HEK293T (cell line): ENCODE measurements around the gene TCOF1.

ENCODE experiments used
- CTCF ChIA-PET: fragments of 350-600 bp; formaldehyde crosslinking; extraction: SDS; loops from one replicate; lab custom pipeline; 2021; ENCODE audit warnings: antibody characterized with exemption, inconsistent platforms; lab: Yijun Ruan, JAX
- POLR2A ChIA-PET: fragments of 350-600 bp; formaldehyde crosslinking; extraction: SDS; loops from one replicate; lab custom pipeline; 2020; ENCODE audit warnings: antibody characterized with exemption, inconsistent platforms; lab: Yijun Ruan, JAX
- DNase-seq: peaks from one replicate; pipeline ENCODE4 v3.0.0; 2012; ENCODE audit warnings: mixed read lengths; ENCODE audit errors: extremely low spot score
- ARNT ChIP-seq: fragments of 450-650 bp; IDR thresholded peaks from 2 replicates; pipeline ENCODE4 v1.6.1; 2017; ENCODE audit warnings: mild to moderate bottlenecking
- BHLHE40 ChIP-seq: fragments of 450-650 bp; IDR thresholded peaks from 2 replicates; pipeline ENCODE4 v1.6.1; 2016; ENCODE audit warnings: mild to moderate bottlenecking, moderate library complexity, borderline replicate concordance
- CTBP1 ChIP-seq: fragments of 450-650 bp; IDR thresholded peaks from 2 replicates; pipeline ENCODE4 v1.6.1; 2016; ENCODE audit warnings: borderline replicate concordance
- ELF4 ChIP-seq: fragments of 450-650 bp; IDR thresholded peaks from 2 replicates; pipeline ENCODE4 v1.6.1; 2017; ENCODE audit warnings: antibody characterized with exemption
- FOXA1 ChIP-seq: fragments of 450-650 bp; IDR thresholded peaks from 2 replicates; pipeline ENCODE4 v1.6.1; 2016; ENCODE audit warnings: mild to moderate bottlenecking
- FOXK2 ChIP-seq: fragments of 450-650 bp; IDR thresholded peaks from 2 replicates; pipeline ENCODE4 v1.6.1; 2016; ENCODE audit warnings: mild to moderate bottlenecking
- FOXM1 ChIP-seq: fragments of 450-650 bp; IDR thresholded peaks from 2 replicates; pipeline ENCODE4 v1.6.1; 2017; ENCODE audit warnings: mild to moderate bottlenecking, borderline replicate concordance
- HDGF ChIP-seq: fragments of 450-650 bp; IDR thresholded peaks from 2 replicates; pipeline ENCODE4 v1.6.1; 2017; ENCODE audit warnings: antibody characterized with exemption, borderline replicate concordance
- L3MBTL2 ChIP-seq: fragments of 450-650 bp; conservative IDR thresholded peaks from 2 replicates; pipeline ENCODE4 v1.6.1; 2016; ENCODE audit warnings: mild to moderate bottlenecking
- LEF1 ChIP-seq: fragments of 450-650 bp; IDR thresholded peaks from 2 replicates; pipeline ENCODE4 v1.6.1; 2017; ENCODE audit warnings: mild to moderate bottlenecking, borderline replicate concordance
- NFRKB ChIP-seq: fragments of 450-650 bp; IDR thresholded peaks from 2 replicates; pipeline ENCODE4 v1.6.1; 2016; ENCODE audit warnings: mild to moderate bottlenecking, moderate library complexity
- PKNOX1 ChIP-seq: fragments of 450-650 bp; IDR thresholded peaks from 2 replicates; pipeline ENCODE4 v1.6.1; 2016
- SP1 ChIP-seq: fragments of 450-650 bp; IDR thresholded peaks from 2 replicates; pipeline ENCODE4 v1.6.1; 2017
- SUZ12 ChIP-seq: fragments of 450-650 bp; IDR thresholded peaks from 2 replicates; pipeline ENCODE4 v1.6.1; 2016; ENCODE audit warnings: mild to moderate bottlenecking
- TARDBP ChIP-seq: fragments of 450-650 bp; IDR thresholded peaks from 2 replicates; pipeline ENCODE4 v1.6.1; 2016
- ZNF384 ChIP-seq: fragments of 450-650 bp; IDR thresholded peaks from 2 replicates; pipeline ENCODE4 v1.6.1; 2016

Gene TCOF1

GRCh38 chr5:150316320-150316719 is 41.2 kb upstream of the TCOF1 start:
- TF ChIP-seq L3MBTL2 (no peak), FOXM1 (no peak), ELF4 (no peak), SP1 (no peak), BHLHE40 (no peak), ARNT (no peak), SUZ12 (no peak), CTBP1 (no peak)
- DNase-seq, result no peak
- POLR2A ChIA-PET, result no interaction called here
- CTCF ChIA-PET, result no interaction called here

- no peak for DNase-seq
- CTCF ChIA-PET, result no interaction called here
- no peak for TF ChIP-seq CTBP1
- TF ChIP-seq FOXA1, result no peak
- TF ChIP-seq L3MBTL2, result no peak
- TF ChIP-seq BHLHE40, result no peak
- TF ChIP-seq TARDBP, result no peak
- no peak for TF ChIP-seq ARNT
- no peak for TF ChIP-seq PKNOX1
- no peak for TF ChIP-seq FOXM1
- TF ChIP-seq FOXK2, result no peak
- no peak for TF ChIP-seq SUZ12
- POLR2A ChIA-PET, result no interaction called here
Measured at GRCh38 chr5:150317048-150318003, 40.2 kb upstream of the TCOF1 start.

GRCh38 chr5:150318613-150319483 is 38.6 kb upstream of the TCOF1 start:
- POLR2A ChIA-PET, result no interaction called here

GRCh38 chr5:150319484-150319790 is 38.1 kb upstream of the TCOF1 start:
- no peak for DNase-seq
- TF ChIP-seq TARDBP (no peak), FOXA1 (no peak), SUZ12 (no peak), L3MBTL2 (no peak), NFRKB (no peak), HDGF (no peak), ELF4 (no peak), LEF1 (no peak), CTBP1 (no peak), FOXM1 (no peak), ZNF384 (no peak), ARNT (no peak), SP1 (no peak), BHLHE40 (no peak), FOXK2 (no peak), PKNOX1 (no peak)
- ChIA-PET POLR2A (no interaction called here), CTCF (interaction anchor here (1.0 to 1.7 kb wide), 3 partner anchors 32 to 157 kb away, joined by 3 to 4 read pairs (median 4); no protein-coding TSS in a partner anchor)

More at GRCh38 chr5:150318613-150319483, 38.6 kb upstream of the TCOF1 start:
- TF ChIP-seq SP1 (no peak), FOXM1 (no peak), HDGF (no peak), CTBP1 (no peak)
- CTCF ChIA-PET, result interaction anchor here (1.0 to 1.7 kb wide), 3 partner anchors 32 to 157 kb away, joined by 3 to 4 read pairs (median 4); no protein-coding TSS in a partner anchor
- no peak for DNase-seq

- POLR2A ChIA-PET, result interaction anchor here (1.0 kb wide), 1 partner anchor 42 kb away, joined by 4 read pairs; no protein-coding TSS in a partner anchor
- CTCF ChIA-PET, result interaction anchor here (1.0 to 1.7 kb wide), 4 partner anchors 31 to 158 kb away, joined by 3 to 5 read pairs (median 4); no protein-coding TSS in a partner anchor
- TF ChIP-seq NFRKB (no peak), FOXK2 (no peak), SP1 (no peak), FOXA1 (no peak), L3MBTL2 (no peak), PKNOX1 (no peak), FOXM1 (no peak), TARDBP (no peak), HDGF (no peak), BHLHE40 (no peak)
- DNase-seq, result no peak
Measured at GRCh38 chr5:150320044-150320613, 37.4 kb upstream of the TCOF1 start.
